Naive thymus-derived CD8-positive, alpha-beta T cell (primary cell): Measurements from ENCODE around the gene FBXO24. TPM values are rescaled to one million over a fixed set of nuclear protein-coding genes. Genes with fewer than 3 reads are reported as not detected.
"Not testable (repeated sequence)": the region's sequence is repeated elsewhere in the genome, so short reads cannot be mapped to it uniquely, and the experiment has no call there.

Experiments
- ATAC-seq, 2 donors: fragments of 150-1000 bp; cut with Tn5 transposase in 1 of 2; sonication (Bioruptor Pico), chemical (Tn5 transposase) in 1 of 2; 1 replicate in 1 of 2; 2 replicates in 1 of 2; pipeline ENCODE4 v1.10.0; 2021; ENCODE audit warnings: mild to moderate bottlenecking in 2 of 2, moderate library complexity in 2 of 2
- POLR2A ChIA-PET: fragments of 350-600 bp; sonication (Branson Sonifier 250); formaldehyde crosslinking; loops from one replicate; lab custom pipeline; 2021; ENCODE audit warnings: antibody characterized with exemption; lab: Charles Lee
- DNase-seq, 10 donors: peaks; one replicate each; pipeline versions ENCODE4 v3.0.0 to v3.0.0-alpha.2; 2020 to 2022
- H3K27ac Mint-ChIP-seq, 10 donors: one replicate each; pipeline ENCODE4 v1.8.0; 2020 to 2022; ENCODE audit warnings: mild to moderate bottlenecking in 10 of 10, mixed read lengths in 10 of 10, moderate library complexity in 4 of 10, inconsistent platforms in 1 of 10
- H3K27me3 Mint-ChIP-seq, 5 donors: one replicate each; pipeline ENCODE4 v1.8.0; 2021 to 2022; ENCODE audit warnings: mixed read lengths in 5 of 5
- H3K36me3 Mint-ChIP-seq, 3 donors: one replicate each; pipeline ENCODE4 v1.8.0; 2020 to 2022; ENCODE audit warnings: mixed read lengths in 3 of 3, mild to moderate bottlenecking in 2 of 3, inconsistent platforms in 1 of 3
- H3K4me1 Mint-ChIP-seq, 4 donors: one replicate each; pipeline ENCODE4 v1.8.0; 2021 to 2022; ENCODE audit warnings: mixed read lengths in 4 of 4
- H3K4me3 Mint-ChIP-seq, 10 donors: one replicate each; pipeline ENCODE4 v1.8.0; 2020 to 2022; ENCODE audit warnings: mild to moderate bottlenecking in 10 of 10, mixed read lengths in 10 of 10, moderate library complexity in 6 of 10, inconsistent platforms in 1 of 10
- H3K9me3 Mint-ChIP-seq, 9 donors: one replicate each; pipeline ENCODE4 v1.8.0; 2020 to 2022; ENCODE audit warnings: mixed read lengths in 9 of 9, mild to moderate bottlenecking in 3 of 9, inconsistent platforms in 1 of 9, moderate library complexity in 1 of 9
- polyA plus RNA-seq, 3 donors: library from polyadenylated mRNA; unstranded; fragments of 300-500 nt; fragmentation: Illumina TruSeq; gene quantifications; one replicate each; pipeline ENCODE4 v1.2.3, GENCODE V29; 2021
- total RNA-seq, 8 experiments: library from RNA in 2 of 8; stranded (reverse) in 2 of 8; gene quantifications; one replicate each; pipeline ENCODE4 v1.2.3 and lab custom pipeline; 2021 to 2026

Gene FBXO24
- total and polyA plus RNA-seq, 5 experiments from 2014 or later, result 0.60 to 3.6 (median 0.95) TPM

DNA sequence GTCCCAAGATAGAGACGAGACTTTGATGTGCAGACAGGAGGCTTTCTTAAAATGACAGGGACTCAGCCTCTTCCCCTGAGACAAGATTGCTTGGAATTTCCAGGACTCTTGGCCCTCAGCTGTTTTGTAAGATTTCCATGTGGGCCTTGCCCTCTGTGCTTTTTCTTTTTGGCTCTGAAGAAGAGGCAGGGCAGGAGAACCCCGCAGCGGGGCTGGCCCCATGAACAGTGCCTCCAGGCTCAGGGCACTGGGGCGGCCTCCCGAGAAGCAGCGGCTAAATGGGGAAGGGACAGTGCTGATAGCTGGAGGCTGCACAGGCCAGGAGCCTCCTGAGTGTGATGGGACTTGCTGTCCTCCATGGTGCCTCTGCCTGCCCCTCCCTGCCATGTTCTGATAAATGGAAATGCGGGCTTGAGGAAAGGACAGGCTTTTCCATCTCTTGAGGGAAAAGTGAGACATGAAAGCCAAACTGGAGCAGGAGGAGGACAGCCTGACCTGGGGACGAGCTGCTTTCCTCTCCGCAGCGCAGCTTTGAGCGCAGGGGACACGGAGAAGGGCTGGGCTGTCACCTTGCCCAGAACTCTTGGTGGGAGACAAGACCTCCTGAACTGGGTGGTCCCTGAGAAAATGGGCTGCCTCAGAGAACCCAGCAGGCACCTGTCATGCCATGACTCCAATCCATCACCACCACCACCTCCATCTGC is 24.5 kb upstream of the FBXO24 start:
- no peak overlapping the region for H3K27ac Mint-ChIP-seq
- ATAC-seq (no peak), DNase-seq (no peak)
- H3K27me3 Mint-ChIP-seq, result no peaks in the 10 kb centered on the region
- H3K4me1 Mint-ChIP-seq, result peaks cover 7 to 20% (median 18%) of the 10 kb centered on the region in 4 donors
- POLR2A ChIA-PET, result interaction anchor here (0.6 to 4.0 kb wide), 6 partner anchors 23 to 393 kb away, joined by 3 to 35 read pairs (median 3); partner anchors contain the start of genes FBXO24, LRCH4 and TSC22D4
- H3K9me3 Mint-ChIP-seq, result no peaks in the 10 kb centered on the region
- H3K4me3 Mint-ChIP-seq, result peak overlapping the region in 1 of 10 donors; percentile 20
- peaks cover 0 to 27% (median 9%) of the 10 kb centered on the region in 3 donors for H3K36me3 Mint-ChIP-seq

DNA sequence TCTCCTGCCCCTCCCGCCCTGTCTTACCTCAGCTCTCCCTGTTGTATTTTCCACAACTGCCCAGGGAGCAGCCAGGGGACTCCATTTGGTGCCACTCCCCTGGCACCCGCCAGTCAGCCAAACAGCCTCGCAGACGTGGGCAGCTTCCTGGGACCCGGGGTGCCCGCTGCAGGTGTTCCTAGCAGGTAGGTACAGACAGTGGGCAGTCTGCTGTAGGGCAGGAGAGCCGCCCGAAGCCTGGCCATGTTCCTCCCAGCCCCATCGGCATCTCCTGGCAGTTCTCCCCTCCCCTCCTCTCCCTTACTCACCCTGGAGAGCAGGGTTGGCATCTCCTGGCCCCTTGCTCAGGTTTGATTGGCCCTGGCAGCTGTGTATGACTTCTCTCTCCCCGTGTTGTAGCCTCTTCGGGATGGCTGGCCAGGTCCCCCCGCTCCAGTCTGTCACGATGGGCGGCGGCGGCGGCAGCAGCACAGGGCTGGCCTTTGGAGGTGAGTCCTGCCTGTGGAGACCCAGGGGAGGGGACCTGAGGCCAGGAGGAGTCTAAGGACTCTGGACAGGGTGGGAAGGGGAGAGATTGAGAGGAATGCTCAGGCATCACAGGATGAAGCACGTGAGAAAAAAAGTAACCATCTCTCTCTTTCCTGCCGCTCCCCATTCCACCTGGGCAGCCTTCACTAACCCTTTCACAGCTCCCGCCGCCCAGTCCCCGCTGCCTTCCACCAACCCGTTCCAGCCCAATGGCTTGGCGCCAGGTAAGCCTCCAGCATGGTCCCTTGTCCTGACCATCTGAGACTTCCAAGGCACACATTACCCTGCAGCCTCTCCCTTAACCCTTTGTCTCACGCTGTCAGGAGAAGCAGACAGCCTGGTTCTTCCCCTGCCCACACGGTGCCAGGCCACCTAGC is 23.7 kb upstream of the FBXO24 start:
- no peak for ATAC-seq
- H3K4me1 Mint-ChIP-seq, result peaks cover 9 to 27% (median 24%) of the 10 kb centered on the region in 4 donors
- H3K4me3 Mint-ChIP-seq, result peak overlapping the region in 1 of 10 donors; percentile 20
- POLR2A ChIA-PET, result interaction anchor here (0.6 to 4.0 kb wide), 6 partner anchors 23 to 394 kb away, joined by 3 to 35 read pairs (median 3); partner anchors contain the start of genes FBXO24 and LRCH4
- no peak overlapping the region for H3K27ac Mint-ChIP-seq
- no peaks in the 10 kb centered on the region for H3K9me3 Mint-ChIP-seq
- H3K36me3 Mint-ChIP-seq, result peaks cover 0 to 20% (median 6%) of the 10 kb centered on the region in 3 donors
- H3K27me3 Mint-ChIP-seq, result no peaks in the 10 kb centered on the region
- DNase-seq, result no peak

DNA sequence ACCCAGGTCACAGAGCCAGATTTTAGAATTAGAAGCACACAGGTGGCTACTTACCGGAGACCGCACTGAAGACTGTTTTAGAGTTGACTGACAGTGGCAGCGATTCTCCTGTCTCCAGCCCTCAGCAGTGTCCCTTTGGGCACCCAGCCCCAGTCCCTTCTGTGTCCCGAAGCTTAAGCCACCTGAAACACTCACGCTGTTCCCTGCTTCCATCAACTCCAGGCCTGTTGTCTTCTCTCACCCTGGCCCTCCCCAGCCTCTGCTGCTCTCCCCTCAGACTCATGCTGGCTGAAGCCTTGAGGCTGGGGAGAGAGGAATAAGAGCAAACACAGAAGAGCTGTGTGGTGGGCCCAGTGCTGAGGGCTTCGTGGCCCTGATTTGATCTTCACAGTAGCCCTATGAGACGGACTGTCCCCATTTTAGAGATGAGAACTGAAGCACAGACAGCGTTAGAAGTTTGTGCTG is 23.0 kb upstream of the FBXO24 start:
- H3K4me1 Mint-ChIP-seq, result peaks cover 12 to 34% (median 30%) of the 10 kb centered on the region in 4 donors
- H3K36me3 Mint-ChIP-seq, result peaks cover 0 to 15% (median 6%) of the 10 kb centered on the region in 3 donors
- H3K27ac Mint-ChIP-seq, result no peak overlapping the region
- H3K27me3 Mint-ChIP-seq, result no peaks in the 10 kb centered on the region
- no peaks in the 10 kb centered on the region for H3K9me3 Mint-ChIP-seq
- H3K4me3 Mint-ChIP-seq, result no peak overlapping the region
- DNase-seq (no peak), ATAC-seq (no peak)
- POLR2A ChIA-PET, result interaction anchor here (0.9 to 11.9 kb wide), 7 partner anchors 8 to 130 kb away, joined by 3 to 333 read pairs (median 3); partner anchors contain the start of genes FBXO24, LRCH4, MOSPD3 and TSC22D4

DNA sequence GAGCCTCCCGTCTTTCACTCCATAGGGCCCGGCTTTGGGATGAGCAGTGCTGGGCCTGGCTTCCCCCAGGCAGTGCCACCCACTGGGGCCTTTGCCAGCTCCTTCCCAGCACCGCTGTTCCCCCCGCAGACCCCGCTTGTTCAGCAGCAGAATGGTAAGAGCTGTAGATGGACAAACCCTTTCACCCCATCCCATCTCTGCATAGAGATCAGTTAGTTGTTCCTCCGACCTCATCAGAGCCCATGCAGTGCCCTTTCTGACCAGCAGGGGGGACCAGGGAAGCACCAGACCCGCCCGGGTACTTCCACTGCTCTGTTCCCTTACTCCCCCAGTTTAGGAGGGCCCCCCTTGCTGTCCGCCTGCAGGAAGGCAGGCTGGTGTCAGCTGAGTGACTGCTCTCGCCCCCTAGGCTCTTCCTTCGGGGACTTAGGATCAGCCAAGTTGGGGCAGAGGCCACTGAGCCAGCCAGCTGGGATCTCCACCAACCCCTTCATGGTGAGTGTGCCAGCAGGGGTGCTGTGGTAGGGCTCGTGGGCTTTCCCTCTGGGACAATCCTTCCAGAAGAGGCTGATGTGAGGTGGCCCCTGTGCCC is 22.2 kb upstream of the FBXO24 start:
- Mint-ChIP-seq H3K9me3 (no peaks in the 10 kb centered on the region), H3K36me3 (peaks cover 0 to 15% (median 6%) of the 10 kb centered on the region in 3 donors), H3K4me1 (peaks cover 16 to 41% (median 36%) of the 10 kb centered on the region in 4 donors), H3K27ac (peak overlapping the region in 8 of 10 donors; percentile 0 to 78 (median 60)), H3K27me3 (no peaks in the 10 kb centered on the region), H3K4me3 (peak overlapping the region in 1 of 10 donors; percentile 24)
- ATAC-seq (peak; percentile 75 to 78), DNase-seq (peak; percentile 66 to 91 (median 83))
- POLR2A ChIA-PET, result interaction anchor here (0.7 to 11.9 kb wide), 13 partner anchors 9 to 443 kb away, joined by 3 to 333 read pairs (median 3); partner anchors contain the start of genes FBXO24, GIGYF1, GNB2 and LRCH4

DNA sequence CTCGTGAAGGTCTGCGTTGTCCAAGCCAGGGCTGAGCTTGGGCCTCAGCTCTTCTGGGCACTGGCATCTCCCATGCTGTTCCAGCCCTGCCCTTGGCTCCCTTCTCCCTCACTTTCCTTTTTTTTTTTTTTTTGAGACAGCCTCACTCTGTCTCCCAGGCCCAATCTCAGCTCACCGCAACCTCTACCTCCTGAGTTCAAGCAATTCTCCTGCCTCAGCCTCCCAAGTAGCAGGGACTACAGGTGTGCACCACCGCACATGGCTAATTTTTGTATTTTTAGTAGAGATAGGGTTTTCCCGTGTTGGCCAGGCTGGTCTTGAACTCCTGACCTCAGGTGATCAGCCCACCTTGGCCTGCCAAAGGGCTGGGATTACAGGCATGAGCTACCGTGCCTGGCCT is 21.7 kb upstream of the FBXO24 start:
- not testable (repeated sequence) for DNase-seq, H3K9me3 Mint-ChIP-seq, H3K4me3 Mint-ChIP-seq, ATAC-seq, H3K27me3 Mint-ChIP-seq
- H3K36me3 Mint-ChIP-seq, result peaks cover 0 to 15% (median 6%) of the 10 kb centered on the region in 3 donors
- peak overlapping the region in 6 of 10 donors; percentile 31 to 79 (median 64) for H3K27ac Mint-ChIP-seq
- H3K4me1 Mint-ChIP-seq, result peaks cover 19 to 46% (median 37%) of the 10 kb centered on the region in 4 donors
- POLR2A ChIA-PET, result interaction anchor here (0.5 to 11.9 kb wide), 17 partner anchors 9 to 444 kb away, joined by 3 to 333 read pairs (median 3); partner anchors contain the start of genes FBXO24, GIGYF1, GNB2 and LRCH4

DNA sequence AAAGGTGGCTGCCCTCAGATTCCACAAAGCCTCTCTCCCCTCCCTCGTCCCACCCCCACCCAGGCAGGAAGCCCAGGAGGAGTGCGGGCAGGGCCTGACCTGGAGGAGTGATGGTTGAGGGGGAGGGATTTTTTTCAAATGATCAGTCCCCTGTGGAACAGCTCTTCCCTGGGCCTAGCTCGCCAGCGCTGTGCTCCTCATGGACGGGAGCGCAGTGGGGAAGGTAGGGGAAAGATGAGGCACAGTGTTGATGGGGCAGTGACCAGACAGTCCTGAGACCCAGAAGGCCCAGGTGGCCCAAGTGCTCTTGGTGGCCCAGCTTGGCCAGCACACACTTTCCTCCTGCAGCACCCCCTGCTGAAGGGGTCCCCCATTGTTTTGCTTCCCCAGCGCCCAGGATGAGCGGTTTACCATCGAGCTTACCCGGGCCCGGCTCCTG is 21.0 kb upstream of the FBXO24 start:
- no peaks in the 10 kb centered on the region for H3K9me3 Mint-ChIP-seq
- no peak overlapping the region for H3K4me3 Mint-ChIP-seq
- POLR2A ChIA-PET, result interaction anchor here (0.8 to 11.9 kb wide), 6 partner anchors 14 to 113 kb away, joined by 3 to 333 read pairs (median 4); partner anchors contain the start of genes FBXO24 and LRCH4
- ATAC-seq (no peak), DNase-seq (no peak)
- peak overlapping the region in 1 of 10 donors; percentile 33 for H3K27ac Mint-ChIP-seq
- peaks cover 0 to 15% (median 6%) of the 10 kb centered on the region in 3 donors for H3K36me3 Mint-ChIP-seq
- peaks cover 19 to 48% (median 35%) of the 10 kb centered on the region in 4 donors for H3K4me1 Mint-ChIP-seq
- no peaks in the 10 kb centered on the region for H3K27me3 Mint-ChIP-seq

DNA sequence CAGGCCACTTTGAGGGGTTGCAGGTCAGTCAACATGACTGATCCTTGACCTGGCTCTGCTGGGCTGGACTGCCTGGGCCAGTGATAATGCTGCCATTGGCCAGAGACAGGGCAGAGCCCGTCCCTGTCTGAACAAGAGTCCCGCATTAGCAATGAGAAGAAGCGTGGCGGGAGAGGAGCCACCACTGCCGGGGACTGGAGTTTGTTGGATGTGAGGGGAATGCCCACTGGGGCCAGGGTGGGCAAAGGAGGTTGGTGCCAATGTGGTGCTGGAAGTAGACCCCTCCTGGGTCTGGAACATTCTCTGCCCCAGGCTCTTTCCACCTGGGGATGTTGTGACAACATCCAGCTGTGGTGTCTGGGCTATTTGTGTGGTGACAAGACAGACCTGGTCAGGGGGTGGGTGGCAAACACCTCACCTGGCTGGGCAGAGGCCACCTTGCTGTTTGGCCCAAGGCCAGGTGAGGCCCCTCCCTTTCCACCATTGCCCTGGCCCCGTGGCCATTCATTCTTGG is 20.1 kb upstream of the FBXO24 start:
- H3K4me1 Mint-ChIP-seq, result peaks cover 19 to 48% (median 44%) of the 10 kb centered on the region in 4 donors
- H3K9me3 Mint-ChIP-seq, result no peaks in the 10 kb centered on the region
- no peaks in the 10 kb centered on the region for H3K27me3 Mint-ChIP-seq
- peaks cover 0 to 15% (median 6%) of the 10 kb centered on the region in 3 donors for H3K36me3 Mint-ChIP-seq
- ATAC-seq (no peak), DNase-seq (no peak)
- peak overlapping the region in 8 of 10 donors; percentile 9 to 87 (median 68) for H3K27ac Mint-ChIP-seq
- H3K4me3 Mint-ChIP-seq, result no peak overlapping the region
- POLR2A ChIA-PET, result interaction anchor here (0.6 to 11.9 kb wide), 8 partner anchors 15 to 345 kb away, joined by 3 to 333 read pairs (median 4); partner anchors contain the start of genes FBXO24 and LRCH4

DNA sequence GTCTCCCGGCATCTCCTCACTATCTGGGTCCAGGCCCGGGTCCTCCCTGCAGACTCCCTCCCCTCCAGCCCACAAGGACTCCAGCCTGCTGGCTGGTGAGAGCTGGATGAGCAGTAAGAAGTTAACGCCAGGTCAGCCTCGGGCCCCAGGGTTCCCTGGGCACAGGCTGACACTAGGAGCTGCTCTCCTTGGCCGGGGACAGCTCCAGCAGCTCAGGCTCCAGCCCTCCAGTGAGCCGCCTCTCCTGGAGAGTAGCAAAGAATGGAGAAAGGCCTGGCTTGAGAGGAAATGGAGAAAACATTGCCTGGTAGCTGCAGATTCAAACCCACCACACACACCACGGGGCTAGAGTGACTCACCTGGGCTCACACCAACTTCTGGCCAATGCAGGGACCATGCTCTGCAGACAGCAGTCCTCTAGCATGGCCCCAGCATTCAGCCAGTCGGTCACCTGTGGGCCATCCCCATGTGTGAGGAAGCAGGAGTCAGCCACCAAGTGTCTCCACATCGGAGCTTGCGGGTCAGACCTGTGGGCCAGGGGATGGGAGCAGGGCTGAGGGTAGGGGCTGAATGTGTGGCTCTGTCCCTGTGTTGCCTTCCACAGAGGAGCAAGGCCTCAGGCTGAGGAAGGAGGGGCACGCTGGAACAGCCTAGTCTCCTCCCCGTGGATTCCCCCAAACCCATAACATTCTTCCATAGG is 18.9 kb upstream of the FBXO24 start:
- peaks cover 0 to 17% (median 6%) of the 10 kb centered on the region in 3 donors for H3K36me3 Mint-ChIP-seq

DNA sequence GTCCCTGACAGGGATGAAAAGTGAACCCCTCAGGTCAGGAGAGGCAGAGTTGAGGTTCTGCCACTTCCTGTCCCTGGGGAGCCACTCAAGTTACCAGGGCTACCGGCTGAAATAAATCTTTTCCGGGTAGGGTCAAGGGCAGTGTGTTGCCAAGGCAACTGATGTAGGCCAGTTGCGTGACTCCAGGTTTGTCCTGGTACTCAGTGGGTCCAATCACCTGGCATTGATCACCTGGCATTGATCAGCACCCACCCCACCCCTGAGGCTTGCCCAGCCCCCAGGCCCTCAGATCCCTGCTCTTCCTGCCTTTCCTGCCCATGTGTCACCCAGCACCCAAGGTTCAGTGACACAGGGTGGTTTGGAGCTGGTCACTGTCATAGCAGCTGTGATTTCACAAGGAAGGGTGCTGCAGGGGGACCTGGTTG is 18.4 kb upstream of the FBXO24 start:
- Mint-ChIP-seq H3K4me3 (peak overlapping the region in 1 of 10 donors; percentile 30), H3K27ac (peak overlapping the region in 8 of 10 donors; percentile 25 to 73 (median 59)), H3K9me3 (no peaks in the 10 kb centered on the region), H3K4me1 (peaks cover 25 to 60% (median 58%) of the 10 kb centered on the region in 4 donors), H3K27me3 (no peaks in the 10 kb centered on the region), H3K36me3 (peaks cover 0 to 16% (median 3%) of the 10 kb centered on the region in 3 donors)
- DNase-seq (no peak), ATAC-seq (no peak)
- POLR2A ChIA-PET, result interaction anchor here (0.6 to 11.9 kb wide), 4 partner anchors 12 to 31 kb away, joined by 3 to 333 read pairs (median 4); partner anchors contain the start of genes FBXO24 and LRCH4

More for the DNA sequence above, 18.9 kb upstream of the FBXO24 start:
- Mint-ChIP-seq H3K27ac (peak overlapping the region in 8 of 10 donors; percentile 36 to 87 (median 70)), H3K27me3 (no peaks in the 10 kb centered on the region), H3K4me1 (peaks cover 25 to 56% (median 54%) of the 10 kb centered on the region in 4 donors), H3K4me3 (peak overlapping the region in 1 of 10 donors; percentile 30), H3K9me3 (no peaks in the 10 kb centered on the region)
- no peak for DNase-seq
- no peak for ATAC-seq
- POLR2A ChIA-PET, result interaction anchor here (0.8 to 11.9 kb wide), 3 partner anchors 12 to 20 kb away, joined by 3 to 333 read pairs (median 4); partner anchors contain the start of genes FBXO24 and LRCH4

DNA sequence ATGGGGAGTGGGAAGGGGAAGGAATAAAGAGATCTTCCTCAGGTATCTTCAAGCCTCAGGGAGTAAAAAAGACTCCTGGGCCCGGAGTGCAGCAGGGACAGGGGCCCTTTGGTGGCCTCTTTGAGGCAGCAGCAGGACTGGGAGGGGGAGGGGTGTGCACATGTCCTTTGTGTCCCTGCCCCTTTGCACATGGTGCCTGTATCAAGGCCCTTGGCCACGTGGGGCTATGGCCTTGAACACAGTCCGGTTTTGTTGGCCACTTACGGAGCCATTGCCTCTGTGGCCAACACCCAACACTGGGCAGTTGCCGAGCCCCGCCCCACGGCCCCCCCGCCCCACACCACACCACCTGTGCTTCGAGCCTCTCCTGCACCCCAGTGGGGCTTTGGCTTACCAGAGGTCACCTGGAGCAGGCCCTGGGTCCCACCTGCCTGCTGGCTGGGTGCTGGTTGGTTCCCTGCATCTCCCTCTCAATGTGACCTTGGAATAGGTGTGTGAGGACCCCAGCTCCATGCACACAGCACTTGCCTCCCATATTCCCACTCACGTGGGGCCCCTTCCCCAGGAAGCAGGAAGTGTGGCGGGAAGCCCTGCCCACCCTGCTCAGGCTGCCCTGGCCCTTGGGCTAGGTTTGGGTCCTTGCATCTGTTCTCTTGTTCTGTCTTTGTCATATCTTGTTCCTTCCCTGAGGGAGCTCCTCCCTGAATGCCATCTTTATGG is 17.8 kb upstream of the FBXO24 start:
- Mint-ChIP-seq H3K4me3 (peak overlapping the region in 7 of 10 donors; percentile 15 to 79 (median 76)), H3K36me3 (peaks cover 0 to 18% (median 0%) of the 10 kb centered on the region in 3 donors), H3K27ac (peak overlapping the region in 8 of 10 donors; percentile 52 to 92 (median 82)), H3K27me3 (no peaks in the 10 kb centered on the region), H3K9me3 (no peaks in the 10 kb centered on the region), H3K4me1 (peaks cover 25 to 62% (median 58%) of the 10 kb centered on the region in 4 donors)
- ATAC-seq (no peak), DNase-seq (no peak)
- POLR2A ChIA-PET, result interaction anchor here (0.6 to 11.9 kb wide), 7 partner anchors 11 to 139 kb away, joined by 3 to 333 read pairs (median 4); partner anchors contain the start of genes AGFG2, FBXO24, GIGYF1 and LRCH4
